UCSD-AML1 (cell line): ENCODE results near the gene FOXRED1.

Experiments used
- DNase-seq: peaks from one replicate; lab custom pipeline; 2025; ENCODE audit not compliant: unreplicated experiment; lab: John Stamatoyannopoulos, UW

FOXRED1 gene

DNA sequence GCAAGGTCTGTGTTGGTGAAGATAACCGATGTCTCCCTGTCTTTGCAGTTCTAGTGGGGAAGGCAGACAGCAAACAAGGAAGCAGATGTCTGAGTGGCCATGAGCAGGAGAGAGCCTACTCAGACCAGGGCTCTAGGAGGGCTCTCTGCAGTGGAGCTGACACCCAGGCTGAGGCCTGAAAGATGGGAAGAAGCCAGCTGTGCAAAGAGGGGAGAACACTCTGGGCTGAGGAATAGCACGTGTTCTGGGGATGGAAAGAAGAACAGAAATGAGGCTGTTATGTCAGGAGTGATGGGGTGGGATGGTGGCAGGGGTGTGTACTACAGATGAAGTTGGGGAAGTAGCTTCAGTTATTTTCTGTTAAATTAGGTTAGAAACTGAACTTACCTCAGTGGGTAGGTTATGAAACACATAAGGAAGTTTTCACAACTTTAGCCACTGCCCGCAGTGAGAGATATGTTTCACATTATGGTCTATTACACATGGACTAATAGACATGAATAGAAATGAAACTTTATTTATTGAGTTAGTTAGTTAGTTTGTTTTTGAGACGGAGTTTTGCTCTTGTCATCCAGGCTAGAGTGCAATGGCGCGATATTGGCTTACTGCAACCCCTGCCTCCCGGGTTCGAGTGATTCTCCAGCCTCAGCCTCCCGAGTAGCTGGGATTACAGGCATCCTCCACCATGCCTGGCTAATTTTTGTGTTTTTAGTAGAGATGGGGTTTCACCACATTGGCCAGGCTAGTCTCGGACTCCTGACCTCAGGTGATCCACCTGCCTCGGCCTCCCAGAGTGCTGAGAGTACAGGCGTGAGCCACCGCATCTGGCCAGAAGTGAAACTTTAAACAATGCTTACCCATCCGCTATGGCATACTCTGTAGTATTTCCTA, 42.7 kb downstream of the FOXRED1 start:
- no peak for DNase-seq

DNA sequence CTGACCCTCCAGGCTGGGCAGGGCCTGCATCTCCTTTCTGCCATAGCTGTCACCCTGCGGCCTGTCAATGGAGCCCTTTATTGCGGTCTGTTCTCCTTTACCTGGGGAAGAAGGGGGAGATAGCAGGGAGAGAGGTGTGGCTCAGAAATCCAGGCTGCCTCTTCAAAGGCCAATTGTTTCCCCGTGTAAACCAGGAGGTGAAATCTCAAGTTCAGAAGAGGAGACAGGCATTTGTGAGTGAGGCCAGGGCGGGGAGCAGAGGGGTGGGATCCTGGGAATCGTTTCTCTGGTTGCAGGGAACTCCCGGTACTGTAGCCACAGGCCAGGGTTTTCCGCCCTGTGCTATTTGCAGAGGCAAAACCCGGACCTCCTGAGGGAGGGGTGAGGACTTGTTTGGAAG, 44.0 kb downstream of the FOXRED1 start:
- no peak for DNase-seq

DNA sequence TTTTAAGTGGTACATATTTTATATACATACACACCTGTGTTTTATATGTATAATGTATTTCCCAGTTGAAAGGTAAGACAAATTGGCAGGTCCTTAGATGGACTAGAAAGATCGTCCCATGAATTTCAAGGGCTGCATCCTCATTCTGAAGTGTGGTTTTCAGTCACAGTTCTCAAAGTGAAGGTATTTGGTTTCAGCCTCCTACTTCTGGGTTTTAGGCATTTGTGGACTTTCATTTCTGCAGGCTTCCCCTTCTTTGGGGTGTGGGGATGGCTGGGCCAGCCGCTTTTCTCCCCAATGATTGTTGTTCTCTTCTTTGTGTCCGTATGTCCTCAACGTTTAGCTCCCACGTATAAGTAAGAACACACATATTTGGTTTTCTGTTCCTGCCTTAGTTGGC, 44.9 kb downstream of the FOXRED1 start:
- no peak for DNase-seq

DNA sequence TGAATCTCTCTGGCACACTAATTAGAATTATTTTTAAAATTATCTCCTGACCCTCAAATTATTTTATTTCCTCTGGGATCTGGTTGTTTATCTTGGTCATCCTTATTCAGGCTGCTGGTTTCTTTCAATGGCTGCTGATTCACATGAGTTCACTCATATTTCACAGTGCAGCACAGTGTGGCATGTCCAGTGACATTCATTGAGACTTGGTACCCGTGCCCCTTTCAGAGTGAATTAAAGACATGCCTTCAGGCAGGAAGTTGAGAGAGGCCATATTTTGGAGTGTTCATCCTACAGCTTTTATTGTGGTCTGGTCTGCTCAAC, 48.4 kb downstream of the FOXRED1 start:
- no peak for DNase-seq

DNA sequence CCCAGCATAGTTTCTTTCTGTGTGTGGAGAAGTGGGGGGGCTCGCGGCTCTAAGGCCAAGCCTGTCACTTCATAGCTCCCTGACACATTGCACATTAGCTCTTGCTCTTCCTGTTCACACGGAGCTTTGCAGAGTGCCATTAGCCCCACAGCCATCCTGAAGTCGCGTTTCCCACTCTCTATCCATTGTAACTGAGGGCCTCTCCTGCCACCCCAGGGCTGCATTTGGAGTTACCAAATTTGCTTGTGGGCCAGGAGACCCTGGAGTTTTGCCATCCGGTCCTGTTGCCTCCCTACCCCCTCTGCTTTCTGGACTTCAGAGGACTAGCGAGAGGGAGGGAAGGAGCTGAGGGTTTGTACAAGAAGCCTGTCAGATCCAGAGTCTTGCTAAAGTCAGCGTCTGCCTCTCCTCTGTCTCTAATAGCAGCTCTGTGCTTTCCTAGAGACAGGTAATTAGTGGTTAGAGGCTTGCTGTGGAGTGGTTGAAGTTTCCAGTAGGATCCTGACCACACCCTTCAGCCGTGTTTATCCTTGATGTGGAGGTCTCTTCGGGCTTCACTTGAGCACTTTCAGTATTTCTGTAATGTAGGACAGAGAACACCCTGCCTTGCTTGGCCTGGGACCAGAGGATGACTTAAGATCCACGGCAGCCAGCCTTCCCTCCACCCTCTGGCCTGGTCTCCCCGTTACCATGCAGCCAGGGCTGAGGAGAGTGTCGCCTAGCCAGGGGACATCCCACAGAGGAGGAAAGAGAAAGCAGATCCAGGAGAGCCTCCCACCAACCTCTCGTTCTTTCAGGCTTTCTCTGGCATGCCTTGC, 49.0 kb downstream of the FOXRED1 start:
- peak; percentile 58 for DNase-seq

DNA sequence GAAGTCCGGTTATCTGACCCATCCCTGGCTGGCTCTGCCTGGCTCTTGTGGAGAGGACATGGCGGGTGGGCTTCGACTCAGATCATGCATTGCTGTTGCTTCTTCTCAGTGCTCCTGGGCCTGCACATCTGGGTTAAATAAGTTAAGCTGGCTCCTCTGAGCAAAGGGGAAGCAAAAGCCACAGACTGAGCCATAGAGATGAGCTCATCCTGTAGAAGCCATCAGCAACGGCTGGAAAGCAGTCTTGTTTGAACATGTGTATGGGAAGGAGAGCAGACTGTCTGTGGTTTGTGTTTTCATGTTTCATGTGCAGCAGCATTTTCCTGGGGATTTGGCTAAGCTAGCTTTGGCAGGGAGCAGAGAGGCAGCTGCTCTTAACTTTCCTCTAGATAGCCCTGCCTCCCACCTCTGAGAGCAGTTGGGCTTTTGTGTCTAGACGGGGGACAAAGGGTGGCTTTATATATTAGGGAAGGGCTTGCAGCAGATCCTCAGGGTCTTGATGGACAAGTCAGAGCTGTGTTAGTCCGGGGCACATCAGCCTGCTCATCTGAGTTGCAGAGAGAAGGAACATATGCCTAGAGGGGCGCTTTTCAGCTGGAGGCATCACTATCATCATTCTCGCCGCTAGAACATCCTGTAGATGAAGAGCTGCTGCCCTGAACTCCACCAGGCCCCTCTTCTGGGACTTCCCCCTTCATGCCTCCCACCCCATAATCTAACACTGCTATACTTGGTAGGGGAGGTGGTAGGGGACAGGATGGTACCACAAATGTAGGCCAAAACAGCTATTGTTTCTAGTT, 49.8 kb downstream of the FOXRED1 start:
- peak; percentile 55 for DNase-seq

DNA sequence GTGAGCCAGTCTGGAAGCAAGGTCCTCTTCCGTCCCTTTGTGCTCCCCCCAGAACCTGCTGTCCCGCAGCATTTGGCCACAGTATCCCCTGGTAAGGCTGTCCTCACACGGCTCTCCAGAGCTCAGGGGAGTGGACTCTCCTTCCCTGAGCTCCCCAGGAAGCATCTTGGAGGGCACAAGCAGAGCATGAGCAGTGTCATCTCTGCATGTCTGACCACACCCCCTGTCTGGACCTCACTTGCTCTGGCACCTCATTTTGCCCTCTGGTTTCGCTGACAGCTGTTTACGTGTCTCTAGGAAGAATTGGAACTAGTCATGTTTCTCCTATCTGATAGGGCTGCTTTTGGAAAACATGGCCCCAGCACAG, 50.4 kb downstream of the FOXRED1 start:
- DNase-seq = no peak

DNA sequence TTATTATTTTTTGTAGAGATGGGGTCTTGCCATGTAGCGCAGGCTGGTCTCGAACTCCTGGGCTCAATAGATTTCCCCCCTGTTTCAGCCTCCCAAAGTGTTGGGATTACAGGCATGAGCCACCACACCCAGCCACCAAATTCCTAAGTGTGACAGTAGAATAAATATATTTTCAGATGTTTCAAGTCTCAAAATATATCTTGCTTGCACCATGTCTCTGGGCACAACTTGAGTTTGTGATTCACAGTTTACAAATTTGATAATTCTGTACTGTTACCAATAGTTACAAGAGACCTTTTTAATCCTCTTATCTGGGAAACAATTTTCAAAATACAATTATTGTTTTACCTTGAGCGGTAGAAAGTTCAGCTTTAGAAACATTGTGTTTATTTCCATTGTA, 54.0 kb downstream of the FOXRED1 start:
- DNase-seq = no peak

DNA sequence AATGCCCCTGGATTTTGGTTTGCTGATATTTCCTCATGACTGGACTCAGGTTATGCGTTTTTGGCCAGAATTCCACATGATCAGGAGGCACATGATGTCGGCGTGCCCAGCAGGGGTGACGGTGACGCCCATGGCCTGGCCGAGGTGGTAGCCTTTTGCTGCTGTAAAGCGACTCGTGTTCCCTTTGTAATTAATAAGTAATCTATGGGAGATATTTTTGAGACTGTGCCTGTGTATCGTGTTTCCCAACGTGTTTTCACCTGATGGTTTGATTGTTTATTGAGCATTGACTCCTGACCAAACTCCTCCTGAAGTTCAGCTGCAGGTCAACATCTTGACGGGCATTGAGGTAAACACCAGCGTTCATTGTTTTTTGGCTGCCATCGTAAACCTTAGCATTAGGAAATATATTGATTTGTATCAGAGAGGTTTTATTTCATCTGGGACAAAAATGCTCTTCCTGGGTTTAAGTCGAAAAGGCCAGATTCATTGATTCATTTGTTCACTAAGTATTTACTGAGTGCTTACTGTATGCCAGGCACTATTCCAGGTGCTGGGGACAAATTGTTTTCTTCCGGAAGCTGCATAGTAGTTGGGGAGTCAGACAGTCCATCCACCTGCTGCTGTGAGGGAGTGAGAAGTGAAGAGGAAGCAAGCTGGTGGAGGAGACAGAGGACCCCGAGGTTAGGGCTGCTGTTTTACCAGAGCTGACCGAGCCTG, 58.5 kb downstream of the FOXRED1 start:
- no peak for DNase-seq
